Measurements from ENCODE around the gene YIF1B.

The YIF1B gene

DNA sequence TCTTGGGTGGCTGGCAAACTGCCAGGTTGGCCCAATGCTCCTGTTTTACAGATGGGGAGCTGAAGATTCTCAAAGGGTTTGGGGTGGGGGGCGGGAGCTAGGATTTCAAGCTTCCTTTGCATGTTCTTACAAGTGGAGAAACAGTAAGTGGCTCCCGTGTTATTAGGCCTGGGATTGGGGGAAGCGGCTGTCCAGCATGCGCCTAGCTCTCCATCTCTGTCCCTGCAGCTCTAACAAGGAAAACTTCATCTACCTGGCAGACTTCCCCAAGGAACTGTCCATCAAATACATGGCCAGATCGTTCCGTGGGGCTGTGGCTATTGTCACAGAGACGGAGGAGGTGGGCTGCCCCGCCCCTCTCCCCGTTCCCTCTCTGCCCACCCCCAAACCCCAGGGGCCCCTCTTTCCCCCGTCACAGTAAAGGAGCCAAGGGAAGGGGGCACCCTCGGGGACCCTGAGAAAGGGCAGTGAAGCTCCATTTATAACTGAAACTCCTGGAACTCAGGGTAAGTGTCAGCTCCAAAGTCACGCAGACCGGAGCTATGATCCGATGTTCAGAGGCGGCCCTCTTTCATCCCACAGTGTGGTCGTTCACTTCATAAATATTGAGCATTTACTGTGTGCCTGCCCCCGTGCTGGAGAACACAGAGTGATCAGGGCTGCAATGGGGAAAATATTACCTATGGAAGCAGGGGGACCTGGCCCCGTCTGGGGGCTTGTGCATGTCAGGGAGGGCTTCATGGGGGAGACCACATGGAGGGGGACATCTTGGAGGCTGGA is 43.7 kb upstream of the YIF1B start:
- TF ChIP-seq, protein P1, sequence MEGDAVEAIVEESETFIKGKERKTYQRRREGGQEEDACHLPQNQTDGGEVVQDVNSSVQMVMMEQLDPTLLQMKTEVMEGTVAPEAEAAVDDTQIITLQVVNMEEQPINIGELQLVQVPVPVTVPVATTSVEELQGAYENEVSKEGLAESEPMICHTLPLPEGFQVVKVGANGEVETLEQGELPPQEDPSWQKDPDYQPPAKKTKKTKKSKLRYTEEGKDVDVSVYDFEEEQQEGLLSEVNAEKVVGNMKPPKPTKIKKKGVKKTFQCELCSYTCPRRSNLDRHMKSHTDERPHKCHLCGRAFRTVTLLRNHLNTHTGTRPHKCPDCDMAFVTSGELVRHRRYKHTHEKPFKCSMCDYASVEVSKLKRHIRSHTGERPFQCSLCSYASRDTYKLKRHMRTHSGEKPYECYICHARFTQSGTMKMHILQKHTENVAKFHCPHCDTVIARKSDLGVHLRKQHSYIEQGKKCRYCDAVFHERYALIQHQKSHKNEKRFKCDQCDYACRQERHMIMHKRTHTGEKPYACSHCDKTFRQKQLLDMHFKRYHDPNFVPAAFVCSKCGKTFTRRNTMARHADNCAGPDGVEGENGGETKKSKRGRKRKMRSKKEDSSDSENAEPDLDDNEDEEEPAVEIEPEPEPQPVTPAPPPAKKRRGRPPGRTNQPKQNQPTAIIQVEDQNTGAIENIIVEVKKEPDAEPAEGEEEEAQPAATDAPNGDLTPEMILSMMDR (IDR thresholded peaks at IDR 0.05; ENCODE audit: low read length, missing control alignments), result no peak
- H3K4me3 ChIP-seq (replicated peaks; ENCODE audit: low read depth, low read length), result no peak overlapping the region
- DNase-seq (ENCODE audit: low read depth), result no peak

DNA sequence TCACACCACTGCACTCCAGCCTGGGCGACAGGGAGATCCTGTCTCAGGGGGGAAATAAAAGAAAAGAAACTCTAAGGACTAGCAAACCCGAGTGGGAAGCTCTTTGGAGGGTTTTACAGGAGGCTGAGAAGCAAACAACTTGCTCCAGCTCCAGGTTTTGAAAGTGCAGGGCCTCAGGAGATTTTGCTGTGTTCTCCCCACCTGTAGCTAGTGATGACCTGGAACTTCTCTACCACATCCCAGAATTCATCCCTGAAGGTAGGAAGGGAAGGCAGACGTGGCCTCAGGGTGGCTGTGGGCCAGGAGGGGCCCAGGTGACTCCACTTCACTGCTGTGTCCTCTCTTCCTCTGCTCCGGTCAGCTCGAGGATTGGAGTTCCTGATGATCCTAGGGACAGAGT is 42.3 kb upstream of the YIF1B start:
- TF ChIP-seq, protein P1 (IDR thresholded peaks at IDR 0.05; ENCODE audit: low read length, missing control alignments), result no peak

DNA sequence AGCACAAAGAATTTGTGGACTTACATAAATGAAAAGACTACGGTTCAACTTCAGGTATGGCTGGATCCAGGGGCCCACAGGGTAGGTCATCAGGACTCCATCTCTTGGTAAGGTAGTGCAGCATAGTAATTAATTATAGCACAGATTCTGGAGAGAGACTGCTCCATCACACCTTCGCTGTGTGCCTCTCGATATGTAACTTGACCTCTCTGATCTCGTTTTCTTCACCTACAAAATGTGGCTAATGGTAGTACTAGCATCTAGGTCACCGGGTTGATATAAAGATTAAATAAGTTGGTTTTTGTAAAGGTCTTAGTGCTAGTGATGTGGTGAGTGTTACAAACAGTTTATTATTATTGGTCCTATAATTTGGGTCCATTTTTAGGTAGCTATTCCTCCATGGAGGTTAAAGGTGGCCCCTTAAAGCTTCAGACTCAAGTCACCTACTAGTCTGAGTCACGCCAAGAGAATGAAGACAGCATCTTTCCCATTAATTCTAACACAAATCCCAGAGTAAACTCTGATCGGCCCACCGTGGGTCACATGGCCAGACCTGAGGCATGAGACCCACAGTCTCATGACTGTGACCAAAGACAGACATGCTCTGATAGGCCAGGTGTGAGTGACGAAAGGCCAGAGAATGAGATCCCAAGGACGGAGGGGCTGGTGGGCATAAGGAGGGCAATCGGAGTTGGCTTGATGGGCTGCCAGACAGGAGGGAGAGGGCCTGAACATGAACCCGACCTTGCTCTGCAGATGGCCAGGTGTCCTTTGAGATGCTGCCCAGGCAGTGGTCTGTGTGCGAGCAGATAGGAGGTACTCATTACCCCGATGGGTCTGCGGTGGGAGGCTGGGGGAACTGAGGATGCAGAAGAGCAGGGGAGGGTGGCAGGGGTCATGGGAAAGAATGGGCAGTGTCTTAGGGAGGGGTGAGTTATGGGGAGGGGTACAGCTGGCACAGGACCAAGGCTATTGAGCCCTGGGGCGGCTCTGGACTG is 40.3 kb upstream of the YIF1B start:
- no peak for DNase-seq (ENCODE audit: low read depth)
- no peak overlapping the region for H3K4me3 ChIP-seq (replicated peaks; ENCODE audit: low read depth, low read length)
- TF ChIP-seq, protein P1 (IDR thresholded peaks at IDR 0.05; ENCODE audit: low read length, missing control alignments), result no peak

More for the DNA sequence above, 42.3 kb upstream of the YIF1B start:
- no peak overlapping the region for H3K4me3 ChIP-seq (replicated peaks; ENCODE audit: low read depth, low read length)
- no peak for DNase-seq (ENCODE audit: low read depth)

- TF ChIP-seq, protein P1 (IDR thresholded peaks at IDR 0.05; ENCODE audit: low read length, missing control alignments), result no peak
- DNase-seq (ENCODE audit: low read depth), result no peak
- H3K4me3 ChIP-seq (replicated peaks; ENCODE audit: low read depth, low read length), result no peak overlapping the region
These were observed 36.9 kb upstream of the YIF1B start for GRCh38 chr19:38352611-38353010.

DNA sequence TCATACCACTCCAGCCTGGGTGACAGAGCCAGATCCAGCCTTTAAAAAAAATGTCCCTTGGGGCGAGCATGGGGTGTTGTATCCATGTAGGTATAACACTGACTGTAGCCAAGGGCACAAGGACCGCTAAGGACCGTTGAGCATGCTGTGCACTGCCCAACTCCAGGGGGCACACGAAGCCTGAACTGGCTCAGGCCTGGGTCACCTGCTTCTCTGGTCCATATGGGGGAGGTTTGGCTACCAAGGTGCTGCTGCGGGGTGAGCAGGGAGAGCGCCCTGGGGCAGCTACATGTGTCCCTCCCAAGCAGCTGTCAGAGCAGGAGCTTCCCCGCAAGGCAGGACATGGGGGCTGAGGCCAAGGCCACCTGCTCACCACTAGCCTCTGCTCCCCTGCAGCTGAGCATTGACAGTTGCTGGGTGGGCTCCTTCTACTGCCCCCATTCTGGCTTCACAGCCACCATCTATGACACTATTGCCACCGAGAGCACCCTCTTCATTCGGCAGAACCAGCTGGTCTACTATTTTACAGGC is 36.2 kb upstream of the YIF1B start:
- H3K4me3 ChIP-seq (replicated peaks; ENCODE audit: low read depth, low read length), result no peak overlapping the region
- DNase-seq (ENCODE audit: low read depth), result no peak
- TF ChIP-seq, protein P1 (IDR thresholded peaks at IDR 0.05; ENCODE audit: low read length, missing control alignments), result no peak

DNA sequence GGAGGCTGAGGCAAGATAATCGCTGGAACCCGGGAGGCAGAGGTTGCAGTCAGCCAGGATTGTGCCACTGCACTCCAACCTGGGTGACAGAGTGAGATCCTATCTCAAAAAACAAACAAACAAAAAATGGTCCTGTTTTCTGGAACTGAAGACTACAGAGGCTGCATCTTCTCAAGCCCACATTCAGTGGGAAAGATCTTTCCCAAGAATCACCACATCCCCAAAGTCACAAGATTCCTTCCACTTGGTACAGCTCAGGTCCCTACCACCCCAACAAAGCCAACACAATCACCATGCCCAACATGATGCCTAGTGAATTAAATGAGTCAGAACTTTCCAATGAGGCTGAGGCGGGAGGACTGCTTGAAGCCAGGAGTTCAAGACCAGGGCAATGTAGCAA is 35.1 kb upstream of the YIF1B start:
- TF ChIP-seq, protein P1 (IDR thresholded peaks at IDR 0.05; ENCODE audit: low read length, missing control alignments), result no peak
- DNase-seq (ENCODE audit: low read depth), result no peak
- H3K4me3 ChIP-seq (replicated peaks; ENCODE audit: low read depth, low read length), result no peak overlapping the region

All from fibroblast of pulmonary artery (primary cell).